IMR-90 (cell line): ENCODE data around the gene ARSA. TPM values are rescaled to one million over a fixed set of nuclear protein-coding genes. Genes with fewer than 3 reads are reported as not detected.
A peak's percentile ranks its signal among the peaks of the same experiment; 100 is the strongest.

Source experiments
- ATAC-seq: fragments of 200-7000 bp; cut with Tn5 transposase; 2 replicates; pipeline ENCODE4 v1.9.1; 2020; ENCODE audit warnings: low read depth, mild to moderate bottlenecking, moderate library complexity
- BruUV-seq: library from RNA; stranded (reverse); fragments of 400-500 nt; replicated peaks from 2 replicates; lab custom pipeline; 2021; lab: Mats Ljungman, UMichigan
- CTCF ChIA-PET: fragments of 300-600 bp; formaldehyde crosslinking; extraction: SDS; loops from one replicate; lab custom pipeline; 2021; ENCODE audit warnings: antibody characterized with exemption; lab: Yijun Ruan, JAX
- POLR2A ChIA-PET: fragments of 300-600 bp; sonication (Branson Sonifier 250); formaldehyde crosslinking; loops from one replicate; lab custom pipeline; 2022; ENCODE audit warnings: antibody characterized with exemption; ENCODE audit not compliant: unreplicated experiment; lab: Charles Lee
- DNase-seq: peaks from one replicate; pipeline ENCODE4 v3.0.0; 2013
- H2AFZ ChIP-seq: replicated peaks from 2 replicates; pipeline ENCODE3; 2013; ENCODE audit warnings: low read length, mild to moderate bottlenecking; ENCODE audit not compliant: poor library complexity
- H2AK5ac ChIP-seq: 2 replicates; pipeline ENCODE4 v1.6.1; 2013; ENCODE audit warnings: low read depth, low read length, inconsistent platforms
- H2AK9ac ChIP-seq: replicated peaks from 2 replicates; pipeline ENCODE3; 2013; ENCODE audit warnings: mild to moderate bottlenecking, low read depth, low read length, moderate library complexity; ENCODE audit not compliant: poor library complexity
- H2BK120ac ChIP-seq: 2 replicates; pipeline ENCODE4 v1.6.1; 2013; ENCODE audit warnings: low read depth, low read length, inconsistent platforms
- H2BK15ac ChIP-seq: 3 replicates; pipeline ENCODE4 v1.6.1; 2013; ENCODE audit warnings: low read depth, low read length, inconsistent platforms
- H2BK20ac ChIP-seq: 2 replicates; pipeline ENCODE4 v1.6.1; 2013; ENCODE audit warnings: low read depth, mild to moderate bottlenecking, inconsistent platforms, low read length, moderate library complexity
- H2BK5ac ChIP-seq: 2 replicates; pipeline ENCODE4 v1.6.1; 2013; ENCODE audit warnings: mild to moderate bottlenecking, low read depth, low read length, inconsistent platforms; ENCODE audit not compliant: poor library complexity, severe bottlenecking
- H3K14ac ChIP-seq: replicated peaks from 2 replicates; pipeline ENCODE4 v1.6.1; 2013; ENCODE audit warnings: low read depth, low read length, inconsistent platforms
- H3K18ac ChIP-seq: 2 replicates; pipeline ENCODE4 v1.6.1; 2013; ENCODE audit warnings: low read depth, low read length, control low read depth
- H3K23ac ChIP-seq: 2 replicates; pipeline ENCODE4 v1.6.1; 2013; ENCODE audit warnings: low read depth, low read length, inconsistent platforms
- H3K27ac ChIP-seq: 2 replicates; pipeline ENCODE4 v1.5.1; 2013; ENCODE audit warnings: mild to moderate bottlenecking, control low read depth, low read length; ENCODE audit not compliant: insufficient read depth
- H3K27me3 ChIP-seq: 2 replicates; pipeline ENCODE4 v1.6.1; 2013; ENCODE audit warnings: low read length; ENCODE audit not compliant: control insufficient read depth, insufficient read depth
- H3K36me3 ChIP-seq: 2 replicates; pipeline ENCODE4 v1.6.1; 2013; ENCODE audit warnings: low read length, mixed read lengths; ENCODE audit not compliant: control insufficient read depth, insufficient read depth
- H3K4ac ChIP-seq: 2 replicates; pipeline ENCODE4 v1.6.1; 2013; ENCODE audit warnings: low read depth, low read length, inconsistent platforms
- H3K4me1 ChIP-seq: 2 replicates; pipeline ENCODE4 v1.6.1; 2013; ENCODE audit warnings: low read length, mixed read lengths; ENCODE audit not compliant: control insufficient read depth, insufficient read depth
- H3K4me2 ChIP-seq: 2 replicates; pipeline ENCODE4 v1.6.1; 2013; ENCODE audit warnings: low read depth, mild to moderate bottlenecking, control low read depth, low read length, moderate library complexity
- H3K4me3 ChIP-seq: 2 replicates; pipeline ENCODE4 v1.5.1; 2013; ENCODE audit warnings: low read depth, mild to moderate bottlenecking, control low read depth, low read length, moderate library complexity; ENCODE audit not compliant: insufficient read depth
- H3K56ac ChIP-seq: 2 replicates; pipeline ENCODE4 v1.6.1; 2013; ENCODE audit warnings: low read length, inconsistent platforms; ENCODE audit not compliant: insufficient read depth; ENCODE audit errors: extremely low read depth
- H3K79me1 ChIP-seq, 2 experiments: 2 replicates each; pipeline ENCODE4 v1.6.1; 2013; ENCODE audit warnings: low read length in 2 of 2, inconsistent platforms in 1 of 2, low read depth in 1 of 2
- H3K9ac ChIP-seq: 2 replicates; pipeline ENCODE4 v1.6.1; 2013; ENCODE audit warnings: low read depth, low read length, control low read depth
- H3K9me1 ChIP-seq: 2 replicates; pipeline ENCODE4 v1.6.1; 2013; ENCODE audit warnings: low read length, inconsistent platforms; ENCODE audit not compliant: insufficient read depth
- H3K9me3 ChIP-seq: 2 replicates; pipeline ENCODE4 v1.6.1; 2013; ENCODE audit warnings: low read length; ENCODE audit not compliant: control insufficient read depth, insufficient read depth
- H4K20me1 ChIP-seq: 2 replicates; pipeline ENCODE4 v1.6.1; 2013; ENCODE audit warnings: low read length, inconsistent platforms; ENCODE audit not compliant: insufficient read depth
- H4K5ac ChIP-seq: 2 replicates; pipeline ENCODE4 v1.6.1; 2013; ENCODE audit warnings: mild to moderate bottlenecking, low read depth, low read length, control low read depth
- H4K8ac ChIP-seq, 2 experiments: 2 replicates each; pipeline ENCODE4 v1.6.1; 2013; ENCODE audit warnings: low read depth in 2 of 2, low read length in 2 of 2, control low read depth in 1 of 2, inconsistent platforms in 1 of 2
- H4K91ac ChIP-seq: 2 replicates; pipeline ENCODE4 v1.6.1; 2013; ENCODE audit warnings: low read depth, low read length, inconsistent platforms; ENCODE audit not compliant: insufficient read depth
- BHLHE40 ChIP-seq: fragments of 150-350 bp; IDR thresholded peaks from 2 replicates; pipeline ENCODE4 v1.6.1; 2016; ENCODE audit warnings: mild to moderate bottlenecking, low read depth, low read length
- CHD1 ChIP-seq: IDR thresholded peaks from 2 replicates; pipeline ENCODE4 v1.6.1; 2012; ENCODE audit warnings: low read depth, low read length, improper control_type of control experiment
- FOS ChIP-seq: fragments of 150-350 bp; IDR thresholded peaks from 2 replicates; pipeline ENCODE4 v1.6.1; 2016; ENCODE audit warnings: low read depth, low read length
- MAFK ChIP-seq: IDR thresholded peaks from 2 replicates; pipeline ENCODE4 v1.6.1; 2012; ENCODE audit warnings: low read depth, low read length, improper control_type of control experiment
- MAZ ChIP-seq: IDR thresholded peaks from 2 replicates; pipeline ENCODE4 v1.6.1; 2012; ENCODE audit warnings: low read depth, mild to moderate bottlenecking, low read length, improper control_type of control experiment, moderate library complexity, borderline replicate concordance
- NFE2L2 ChIP-seq: fragments of 150-350 bp; IDR thresholded peaks from 2 replicates; pipeline ENCODE4 v1.6.1; 2016; ENCODE audit warnings: low read depth, mild to moderate bottlenecking, low read length
- POLR2A ChIP-seq: IDR thresholded peaks from 2 replicates; pipeline ENCODE4 v1.6.1; 2012; ENCODE audit warnings: mild to moderate bottlenecking, low read depth, low read length
- RCOR1 ChIP-seq: IDR thresholded peaks from 2 replicates; pipeline ENCODE4 v1.6.1; 2012; ENCODE audit warnings: mild to moderate bottlenecking, low read length, improper control_type of control experiment; ENCODE audit not compliant: insufficient replicate concordance
- SMC3 ChIP-seq: fragments of 150-350 bp; IDR thresholded peaks from 2 replicates; pipeline ENCODE4 v1.6.1; 2016; ENCODE audit warnings: low read depth, mild to moderate bottlenecking, antibody characterized with exemption, low read length, moderate library complexity
- WGBS, 2 experiments: methylation state at CpG; one replicate each; pipeline versions ENCODE4 v1.1.5 to v1.1.7; 2013; ENCODE audit warnings: missing lambda C conversion rate in 2 of 2; ENCODE audit not compliant: insufficient read length in 1 of 2; ENCODE audit errors: extremely low coverage in 2 of 2; 5-methylcytosine and 5-hydroxymethylcytosine counted together
- dilution Hi-C: fragments of 300-500 bp; cut with HindIII; formaldehyde crosslinking; loops from one replicate; pipeline ENCODE4 v1.14.3; 2018; ENCODE audit warnings: low sequenced_read_pairs; ENCODE audit not compliant: unreplicated experiment
- in situ Hi-C: fragments of 300-500 bp; cut with MboI; formaldehyde crosslinking; loops from 3 replicates; pipeline ENCODE4 v1.14.3; 2019; ENCODE audit warnings: low sequenced_read_pairs, inconsistent platforms, mixed read lengths
- intact Hi-C: fragments of 100-400 bp; cut with micrococcal nuclease; formaldehyde crosslinking; loops from 2 replicates; pipeline ENCODE4 v1.10.0; 2022
- polyA plus RNA-seq, 3 experiments: library from polyadenylated mRNA; depleted of rRNA; stranded (reverse); fragments of >200 nt; gene quantifications; 2 replicates each; pipeline ENCODE4 v1.2.3, GENCODE V29; 2012; ENCODE audit warnings: low replicate concordance in 1 of 3
- total RNA-seq: library from RNA; depleted of rRNA; stranded (reverse); fragments of >200 nt; gene quantifications from 2 replicates; pipeline ENCODE4 v1.2.3, GENCODE V29; 2012
- TF ChIP-seq, protein P1 (sequence below): conservative IDR thresholded peaks from 2 replicates; pipeline ENCODE4 v1.5.1; 2012; ENCODE audit warnings: mild to moderate bottlenecking, low read depth, low read length, improper control_type of control experiment
- TF ChIP-seq, protein P2 (sequence below): fragments of 150-350 bp; IDR thresholded peaks from 2 replicates; pipeline ENCODE4 v1.6.1; 2017; ENCODE audit warnings: mild to moderate bottlenecking, antibody characterized with exemption, low read length, low read depth
- TF ChIP-seq, protein P3 (sequence below): fragments of 150-350 bp; IDR thresholded peaks from 2 replicates; pipeline ENCODE4 v1.6.1; 2016; ENCODE audit warnings: low read depth, mild to moderate bottlenecking, low read length, moderate library complexity, borderline replicate concordance

ARSA gene
- total and polyA plus RNA-seq, 2 of the 4 experiments (the other 2 are of a cell fraction): 3.4 to 24.2 TPM

DNA sequence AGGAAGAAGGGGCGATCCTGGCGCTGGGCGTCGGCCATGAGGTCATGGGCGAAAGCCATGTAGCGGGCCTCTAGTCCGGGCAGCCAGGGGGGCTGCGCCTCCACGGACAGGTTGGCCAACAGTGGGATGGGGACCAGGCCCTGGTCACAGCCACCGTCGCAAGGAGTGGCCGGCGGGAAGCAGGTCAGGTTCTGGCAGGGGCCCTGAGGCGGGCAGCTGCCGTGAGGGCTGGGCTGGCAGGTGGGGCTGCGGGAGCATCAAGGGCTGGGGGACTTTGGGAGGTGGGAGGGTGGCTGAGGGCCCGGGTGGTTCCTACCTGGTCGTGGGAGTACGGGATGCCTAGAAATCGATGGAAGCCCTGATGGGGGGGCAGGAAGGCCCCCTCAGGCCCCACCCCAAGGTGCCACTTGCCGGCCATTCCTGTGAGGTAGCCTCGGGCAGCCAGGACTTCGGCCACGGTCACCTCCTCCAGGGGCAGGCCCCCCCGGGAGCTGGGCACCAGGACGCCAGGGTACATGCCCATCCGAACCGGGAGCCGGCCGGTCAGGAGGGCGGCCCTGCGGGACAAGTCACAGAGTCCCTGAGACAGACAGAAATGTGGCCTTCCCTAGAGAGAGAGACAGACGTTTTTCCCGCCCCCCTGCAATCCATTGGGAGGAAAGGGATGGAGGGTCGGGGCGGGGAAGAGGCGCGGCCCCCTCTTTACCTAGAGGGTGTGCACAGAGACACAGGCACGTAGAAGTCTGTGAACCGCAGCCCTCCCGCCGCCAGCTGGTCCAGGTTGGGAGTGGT lies 906 bp downstream of the ARSA start:
- Histone ChIP-seq H3K9ac (peak overlapping the region; percentile 88), H3K4ac (peak overlapping the region; percentile 84), H3K9me1 (peaks cover 9% of the 10 kb centered on the region), H2BK15ac (no peak overlapping the region), H3K27ac (peak overlapping the region; percentile 75; the same call in 1 of the 2 replicates), H4K5ac (no peak overlapping the region), H2BK5ac (no peak overlapping the region), H3K18ac (no peak overlapping the region), H3K14ac (peak overlapping the region; percentile 88), H2BK20ac (no peak overlapping the region), H3K27me3 (no peaks in the 10 kb centered on the region), H4K91ac (no peak overlapping the region), H3K56ac (no peak overlapping the region), H3K23ac (peak overlapping the region; percentile 92; the same call in 1 of the 2 replicates), H3K79me1 (peaks cover 6 to 24% of the 10 kb centered on the region in 2 experiments; a peak in 2 of 4 replicates), H2BK120ac (no peak overlapping the region), H3K9me3 (no peaks in the 10 kb centered on the region), H3K4me2 (peak overlapping the region; percentile 71), H2AFZ (peak overlapping the region; percentile 98), H3K4me1 (peaks cover 9% of the 10 kb centered on the region; the same call in 1 of the 2 replicates), H4K8ac (peak overlapping the region in 1 of 2 experiments; percentile 88; a peak in 2 of 4 replicates), H3K4me3 (peak overlapping the region; percentile 93), H2AK5ac (peak overlapping the region; percentile 49), H4K20me1 (0 out of 2 replicates have a peak, but pooled peaks cover 4% of the 10 kb centered on the region), H2AK9ac (peak overlapping the region; percentile 92), H3K36me3 (peaks cover 2% of the 10 kb centered on the region; the same call in 1 of the 2 replicates)
- ChIA-PET CTCF (no interaction called here), POLR2A (no interaction called here)
- in situ Hi-C loops (no loop called here), intact Hi-C loops (no loop called here), dilution Hi-C loops (no loop called here)
- no TSS peak for BruUV-seq
- 91% methylated on average over 16 of the region's 42 CpGs; no CpG with 5 or more reads in 1 of the 2 experiments for WGBS, 2 experiments
- DNase-seq: no peak
- TF ChIP-seq NFE2L2 (no peak), POLR2A (no peak), FOS (no peak), CHD1 (no peak), MAFK (no peak), MAZ (no peak), RCOR1 (no peak), BHLHE40 (no peak), SMC3 (no peak)
- TF ChIP-seq, protein P1, sequence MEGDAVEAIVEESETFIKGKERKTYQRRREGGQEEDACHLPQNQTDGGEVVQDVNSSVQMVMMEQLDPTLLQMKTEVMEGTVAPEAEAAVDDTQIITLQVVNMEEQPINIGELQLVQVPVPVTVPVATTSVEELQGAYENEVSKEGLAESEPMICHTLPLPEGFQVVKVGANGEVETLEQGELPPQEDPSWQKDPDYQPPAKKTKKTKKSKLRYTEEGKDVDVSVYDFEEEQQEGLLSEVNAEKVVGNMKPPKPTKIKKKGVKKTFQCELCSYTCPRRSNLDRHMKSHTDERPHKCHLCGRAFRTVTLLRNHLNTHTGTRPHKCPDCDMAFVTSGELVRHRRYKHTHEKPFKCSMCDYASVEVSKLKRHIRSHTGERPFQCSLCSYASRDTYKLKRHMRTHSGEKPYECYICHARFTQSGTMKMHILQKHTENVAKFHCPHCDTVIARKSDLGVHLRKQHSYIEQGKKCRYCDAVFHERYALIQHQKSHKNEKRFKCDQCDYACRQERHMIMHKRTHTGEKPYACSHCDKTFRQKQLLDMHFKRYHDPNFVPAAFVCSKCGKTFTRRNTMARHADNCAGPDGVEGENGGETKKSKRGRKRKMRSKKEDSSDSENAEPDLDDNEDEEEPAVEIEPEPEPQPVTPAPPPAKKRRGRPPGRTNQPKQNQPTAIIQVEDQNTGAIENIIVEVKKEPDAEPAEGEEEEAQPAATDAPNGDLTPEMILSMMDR: no peak
- TF ChIP-seq, protein P2, sequence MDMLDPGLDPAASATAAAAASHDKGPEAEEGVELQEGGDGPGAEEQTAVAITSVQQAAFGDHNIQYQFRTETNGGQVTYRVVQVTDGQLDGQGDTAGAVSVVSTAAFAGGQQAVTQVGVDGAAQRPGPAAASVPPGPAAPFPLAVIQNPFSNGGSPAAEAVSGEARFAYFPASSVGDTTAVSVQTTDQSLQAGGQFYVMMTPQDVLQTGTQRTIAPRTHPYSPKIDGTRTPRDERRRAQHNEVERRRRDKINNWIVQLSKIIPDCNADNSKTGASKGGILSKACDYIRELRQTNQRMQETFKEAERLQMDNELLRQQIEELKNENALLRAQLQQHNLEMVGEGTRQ: no peak
- TF ChIP-seq, protein P3, sequence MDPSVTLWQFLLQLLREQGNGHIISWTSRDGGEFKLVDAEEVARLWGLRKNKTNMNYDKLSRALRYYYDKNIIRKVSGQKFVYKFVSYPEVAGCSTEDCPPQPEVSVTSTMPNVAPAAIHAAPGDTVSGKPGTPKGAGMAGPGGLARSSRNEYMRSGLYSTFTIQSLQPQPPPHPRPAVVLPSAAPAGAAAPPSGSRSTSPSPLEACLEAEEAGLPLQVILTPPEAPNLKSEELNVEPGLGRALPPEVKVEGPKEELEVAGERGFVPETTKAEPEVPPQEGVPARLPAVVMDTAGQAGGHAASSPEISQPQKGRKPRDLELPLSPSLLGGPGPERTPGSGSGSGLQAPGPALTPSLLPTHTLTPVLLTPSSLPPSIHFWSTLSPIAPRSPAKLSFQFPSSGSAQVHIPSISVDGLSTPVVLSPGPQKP: no peak
- no peak for ATAC-seq
